ENCODE results near the gene FAM162B. TPM values are rescaled to one million over a fixed set of nuclear protein-coding genes. Genes with fewer than 3 reads are reported as not detected.
A peak's percentile ranks its signal among the peaks of the same experiment; 100 is the strongest.

FAM162B gene
- total RNA-seq, result 1 to 10 TPM; 1.4 to 4.1 (median 1.8) TPM

DNA sequence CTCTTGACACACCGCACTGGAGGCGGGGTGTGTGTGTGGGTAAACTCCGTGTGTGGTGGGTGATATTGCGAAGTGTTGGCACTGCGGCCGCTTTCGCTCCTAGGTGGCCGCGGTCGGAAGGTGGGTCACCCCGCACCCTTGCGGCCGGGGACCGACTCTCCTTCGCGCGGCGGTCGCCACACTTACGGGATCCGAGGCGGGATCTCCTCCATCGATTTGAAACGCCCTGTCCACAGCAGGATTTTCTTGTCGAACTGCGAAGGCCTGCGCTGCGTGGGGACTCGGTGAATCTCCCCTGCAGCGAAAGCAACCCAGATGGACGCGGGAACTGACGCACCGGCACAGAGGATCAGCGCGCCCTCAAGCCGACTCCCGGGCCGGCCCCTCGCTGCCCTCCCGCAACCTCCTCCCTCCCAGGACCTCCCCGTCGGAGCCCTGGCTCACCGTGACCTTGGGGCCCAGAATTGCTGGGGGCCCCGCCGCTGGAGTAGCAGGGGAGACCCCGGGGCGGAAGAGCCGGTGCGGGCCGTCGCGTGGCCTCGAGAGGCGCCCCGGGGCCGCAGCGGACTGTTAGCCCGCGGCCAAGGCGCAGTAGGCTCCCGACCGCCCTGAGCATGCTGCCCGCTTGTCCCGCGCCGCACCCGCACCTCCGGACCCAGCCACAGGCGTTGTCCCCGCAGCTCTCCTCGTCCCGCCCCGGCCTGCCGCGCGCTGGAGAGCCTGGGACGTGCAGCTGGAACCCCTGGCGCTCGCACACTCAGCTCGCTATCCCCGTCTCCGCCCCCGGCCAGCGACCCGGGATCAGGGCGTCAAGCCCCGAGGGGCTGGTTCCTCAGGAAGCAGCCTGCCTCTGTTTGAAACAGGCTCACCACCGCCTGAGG, at the start of gene FAM162B:
TSS of gene FAM162B (minus strand) at position 759 of the 881 bp plus-strand sequence. CDS start at position 616, 143 bp downstream.
- no peak within 1 kb of the TSS for H3K27ac ChIP-seq
- WGBS, result 0% methylated on average over 2 of the region's 89 CpGs
- peak within 1 kb of the TSS; percentile 52 for H3K4me3 ChIP-seq
- H3K9me3 ChIP-seq, result no peaks in the 10 kb centered on the region
- H3K4me1 ChIP-seq, result peaks cover 16% of the 10 kb centered on the region
- no peak for TF ChIP-seq POLR2AphosphoS5 (IDR thresholded peaks at IDR 0.05)
- TF ChIP-seq, protein P1, sequence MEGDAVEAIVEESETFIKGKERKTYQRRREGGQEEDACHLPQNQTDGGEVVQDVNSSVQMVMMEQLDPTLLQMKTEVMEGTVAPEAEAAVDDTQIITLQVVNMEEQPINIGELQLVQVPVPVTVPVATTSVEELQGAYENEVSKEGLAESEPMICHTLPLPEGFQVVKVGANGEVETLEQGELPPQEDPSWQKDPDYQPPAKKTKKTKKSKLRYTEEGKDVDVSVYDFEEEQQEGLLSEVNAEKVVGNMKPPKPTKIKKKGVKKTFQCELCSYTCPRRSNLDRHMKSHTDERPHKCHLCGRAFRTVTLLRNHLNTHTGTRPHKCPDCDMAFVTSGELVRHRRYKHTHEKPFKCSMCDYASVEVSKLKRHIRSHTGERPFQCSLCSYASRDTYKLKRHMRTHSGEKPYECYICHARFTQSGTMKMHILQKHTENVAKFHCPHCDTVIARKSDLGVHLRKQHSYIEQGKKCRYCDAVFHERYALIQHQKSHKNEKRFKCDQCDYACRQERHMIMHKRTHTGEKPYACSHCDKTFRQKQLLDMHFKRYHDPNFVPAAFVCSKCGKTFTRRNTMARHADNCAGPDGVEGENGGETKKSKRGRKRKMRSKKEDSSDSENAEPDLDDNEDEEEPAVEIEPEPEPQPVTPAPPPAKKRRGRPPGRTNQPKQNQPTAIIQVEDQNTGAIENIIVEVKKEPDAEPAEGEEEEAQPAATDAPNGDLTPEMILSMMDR (IDR thresholded peaks at IDR 0.05), result no peak
- TF ChIP-seq POLR2A (IDR thresholded peaks at IDR 0.05), result no peak
- TF ChIP-seq EP300 (IDR thresholded peaks at IDR 0.05), result no peak
- no peaks in the 10 kb centered on the region for H3K36me3 ChIP-seq
- no peak for DNase-seq (ENCODE audit: low spot score in 2 of 2)
- peaks cover 31% of the 10 kb centered on the region for H3K27me3 ChIP-seq

DNA sequence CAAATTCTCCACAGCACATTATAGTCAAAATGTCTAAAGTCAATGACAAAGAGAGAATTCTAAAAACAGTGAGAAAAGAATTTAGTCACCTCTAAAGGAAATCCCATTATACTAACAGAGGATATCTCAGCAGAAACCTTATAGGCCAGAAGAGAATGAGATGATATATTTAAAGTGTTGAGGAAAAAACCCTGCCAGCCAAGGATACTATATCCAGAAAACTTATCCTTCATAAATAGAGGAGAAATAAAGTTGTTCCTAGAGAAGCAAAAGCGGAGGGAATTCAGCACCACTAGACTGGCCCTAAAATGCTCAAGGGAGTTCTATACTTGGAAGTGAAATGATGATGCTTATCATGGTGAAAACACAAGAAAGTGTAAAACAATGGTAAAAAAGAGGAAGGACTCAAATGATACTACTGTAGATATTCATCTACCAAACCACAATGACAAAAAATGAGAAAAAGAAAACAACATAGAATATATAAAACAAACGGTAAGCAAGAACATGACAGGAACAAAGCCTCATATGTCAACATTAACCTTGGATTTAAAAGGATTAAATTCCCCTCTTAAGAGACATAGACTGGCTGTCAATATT, 46.6 kb upstream of the FAM162B start:
- Histone ChIP-seq H3K36me3 (no peaks in the 10 kb centered on the region), H3K9me3 (no peaks in the 10 kb centered on the region), H3K4me1 (no peaks in the 10 kb centered on the region), H3K27ac (no peak overlapping the region), H3K27me3 (no peaks in the 10 kb centered on the region), H3K4me3 (no peak overlapping the region)
- no peak for DNase-seq (ENCODE audit: low spot score in 2 of 2)
- WGBS, result 78% methylated on average over 2 of the region's 2 CpGs
- TF ChIP-seq, protein P1 (IDR thresholded peaks at IDR 0.05), result no peak
- no peak for TF ChIP-seq POLR2AphosphoS5 (IDR thresholded peaks at IDR 0.05)
- no peak for TF ChIP-seq EP300 (IDR thresholded peaks at IDR 0.05)
- TF ChIP-seq POLR2A (IDR thresholded peaks at IDR 0.05), result no peak

DNA sequence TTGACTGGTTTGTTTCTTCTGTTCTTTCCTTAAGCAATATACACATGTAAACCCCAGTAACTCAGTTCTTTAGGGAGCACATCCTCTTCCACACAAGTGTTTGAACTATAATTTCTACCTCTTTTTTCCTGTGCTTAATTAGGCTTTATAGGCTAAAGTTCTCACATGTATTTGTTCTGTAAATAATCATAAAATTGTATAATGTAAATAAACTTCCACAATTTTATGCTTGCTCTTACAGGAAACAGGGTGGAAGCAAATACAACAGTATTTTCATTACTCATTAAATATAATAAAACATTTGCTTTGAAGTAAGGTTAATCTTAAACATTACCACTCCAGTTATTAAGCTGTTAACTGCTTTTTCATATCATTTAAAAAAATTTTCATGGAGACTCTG, 36.5 kb upstream of the FAM162B start:
- Histone ChIP-seq H3K27ac (no peak overlapping the region), H3K4me3 (no peak overlapping the region), H3K36me3 (no peaks in the 10 kb centered on the region), H3K9me3 (no peaks in the 10 kb centered on the region), H3K4me1 (no peaks in the 10 kb centered on the region), H3K27me3 (no peaks in the 10 kb centered on the region)
- DNase-seq (ENCODE audit: low spot score in 2 of 2), result no peak
- no peak for TF ChIP-seq POLR2AphosphoS5 (IDR thresholded peaks at IDR 0.05)

DNA sequence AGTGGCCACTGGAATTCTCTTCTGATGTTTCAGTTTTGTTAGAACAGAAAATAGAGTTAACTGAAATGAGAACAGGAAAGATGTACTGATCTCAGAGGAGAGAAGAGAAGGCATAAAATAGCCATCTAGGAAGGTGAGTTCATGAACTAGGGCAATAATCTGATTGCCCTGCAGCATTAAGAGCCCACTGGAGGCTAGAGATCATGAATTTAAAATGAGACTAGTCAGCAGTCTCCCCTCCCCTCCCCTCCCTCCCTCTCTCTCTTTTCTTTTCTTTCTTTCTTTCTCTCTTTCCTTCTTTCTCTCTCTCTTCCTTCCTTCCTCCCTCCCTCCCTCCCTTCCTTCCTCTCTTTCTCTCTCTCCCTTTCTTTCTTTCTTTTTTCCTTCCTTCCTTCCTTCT, 34.4 kb upstream of the FAM162B start:
- Histone ChIP-seq H3K4me1 (no peaks in the 10 kb centered on the region), H3K4me3 (no peak overlapping the region), H3K27ac (no peak overlapping the region), H3K9me3 (no peaks in the 10 kb centered on the region), H3K27me3 (no peaks in the 10 kb centered on the region), H3K36me3 (no peaks in the 10 kb centered on the region)
- TF ChIP-seq, protein P1 (IDR thresholded peaks at IDR 0.05), result no peak
- TF ChIP-seq POLR2AphosphoS5 (IDR thresholded peaks at IDR 0.05), result no peak
- TF ChIP-seq EP300 (IDR thresholded peaks at IDR 0.05), result no peak
- no peak for TF ChIP-seq POLR2A (IDR thresholded peaks at IDR 0.05)
- DNase-seq (ENCODE audit: low spot score in 2 of 2), result no peak

DNA sequence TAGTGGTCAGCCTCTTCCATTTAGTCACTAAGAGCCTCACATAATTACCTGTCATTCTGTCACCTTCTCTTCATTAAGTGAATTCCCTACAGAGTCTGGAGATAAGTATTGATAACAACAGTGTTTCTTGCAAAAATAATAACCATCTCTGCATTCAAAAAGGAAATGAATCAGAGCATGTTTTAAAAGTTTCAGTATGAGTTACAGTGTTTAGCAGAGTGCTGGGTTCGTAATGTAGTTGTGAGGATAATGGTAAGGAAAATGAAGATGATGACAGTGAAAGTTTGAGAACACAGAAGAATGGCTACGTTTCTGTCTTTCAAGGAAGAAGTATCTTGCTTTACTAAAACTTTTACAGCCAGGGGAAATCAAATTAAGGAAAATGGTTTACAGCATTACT, 32.1 kb upstream of the FAM162B start:
- 71% methylated on average over 2 of the region's 2 CpGs for WGBS
- no peak for TF ChIP-seq POLR2AphosphoS5 (IDR thresholded peaks at IDR 0.05)
- TF ChIP-seq, protein P1 (IDR thresholded peaks at IDR 0.05), result no peak
- TF ChIP-seq EP300 (IDR thresholded peaks at IDR 0.05), result no peak
- no peak for TF ChIP-seq POLR2A (IDR thresholded peaks at IDR 0.05)
- H3K27ac ChIP-seq, result no peak overlapping the region
- H3K9me3 ChIP-seq, result no peaks in the 10 kb centered on the region
- H3K4me3 ChIP-seq, result no peak overlapping the region
- DNase-seq (ENCODE audit: low spot score in 2 of 2), result no peak
- H3K36me3 ChIP-seq, result no peaks in the 10 kb centered on the region
- no peaks in the 10 kb centered on the region for H3K4me1 ChIP-seq
- no peaks in the 10 kb centered on the region for H3K27me3 ChIP-seq
